Measurements from ENCODE around the gene TUBB3. TPM values are rescaled to one million over a fixed set of nuclear protein-coding genes. Genes with fewer than 3 reads are reported as not detected.
A peak's percentile ranks its signal among the peaks of the same experiment; 100 is the strongest.
"Not testable (repeated sequence)": the region's sequence is repeated elsewhere in the genome, so short reads cannot be mapped to it uniquely, and the experiment has no call there.

TUBB3 gene
- total and polyA plus RNA-seq, 2 of the 4 experiments (the other 2 are of a cell fraction) = 311 to 410 TPM

DNA sequence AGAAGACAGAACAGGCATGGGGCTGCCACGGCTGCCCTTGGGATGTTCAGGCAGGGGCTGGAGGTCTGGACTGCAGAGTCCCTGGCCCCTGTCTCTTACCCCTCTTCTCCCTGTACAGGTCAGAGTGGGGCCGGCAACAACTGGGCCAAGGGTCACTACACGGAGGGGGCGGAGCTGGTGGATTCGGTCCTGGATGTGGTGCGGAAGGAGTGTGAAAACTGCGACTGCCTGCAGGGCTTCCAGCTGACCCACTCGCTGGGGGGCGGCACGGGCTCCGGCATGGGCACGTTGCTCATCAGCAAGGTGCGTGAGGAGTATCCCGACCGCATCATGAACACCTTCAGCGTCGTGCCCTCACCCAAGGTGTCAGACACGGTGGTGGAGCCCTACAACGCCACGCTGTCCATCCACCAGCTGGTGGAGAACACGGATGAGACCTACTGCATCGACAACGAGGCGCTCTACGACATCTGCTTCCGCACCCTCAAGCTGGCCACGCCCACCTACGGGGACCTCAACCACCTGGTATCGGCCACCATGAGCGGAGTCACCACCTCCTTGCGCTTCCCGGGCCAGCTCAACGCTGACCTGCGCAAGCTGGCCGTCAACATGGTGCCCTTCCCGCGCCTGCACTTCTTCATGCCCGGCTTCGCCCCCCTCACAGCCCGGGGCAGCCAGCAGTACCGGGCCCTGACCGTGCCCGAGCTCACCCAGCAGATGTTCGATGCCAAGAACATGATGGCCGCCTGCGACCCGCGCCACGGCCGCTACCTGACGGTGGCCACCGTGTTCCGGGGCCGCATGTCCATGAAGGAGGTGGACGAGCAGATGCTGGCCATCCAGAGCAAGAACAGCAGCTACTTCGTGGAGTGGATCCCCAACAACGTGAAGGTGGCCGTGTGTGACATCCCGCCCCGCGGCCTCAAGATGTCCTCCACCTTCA, 11.7 kb downstream of the TUBB3 start:
- H3K9me3 ChIP-seq (ENCODE audit: control insufficient read depth, insufficient read depth, low read length) = no peaks in the 10 kb centered on the region
- no peak overlapping the region for H3K4me3 ChIP-seq (ENCODE audit: insufficient read depth, low read depth, low read length)
- H3K27ac ChIP-seq (ENCODE audit: insufficient read depth, low read length) = no peak overlapping the region
- no peak overlapping the region for H2AFZ ChIP-seq (replicated peaks; ENCODE audit: low read length, poor library complexity)
- peaks cover 11% of the 10 kb centered on the region; the same call in 1 of the 2 replicates for H3K9me1 ChIP-seq (ENCODE audit: insufficient read depth, low read length)
- no peak overlapping the region for H4K91ac ChIP-seq (ENCODE audit: insufficient read depth, low read depth, low read length)
- in situ Hi-C loops (cut with MboI; ENCODE audit: low sequenced_read_pairs) = no loop called here
- H3K4ac ChIP-seq (ENCODE audit: low read depth, low read length) = no peak overlapping the region
- no peak overlapping the region for H3K9ac ChIP-seq (ENCODE audit: low read depth, low read length)
- no peak overlapping the region for H2BK15ac ChIP-seq (ENCODE audit: low read depth, low read length)
- H3K23ac ChIP-seq (ENCODE audit: low read depth, low read length) = no peak overlapping the region
- H3K18ac ChIP-seq (ENCODE audit: low read depth, low read length) = no peak overlapping the region
- H4K20me1 ChIP-seq (ENCODE audit: insufficient read depth, low read length) = peaks cover 32% of the 10 kb centered on the region
- no peak overlapping the region for H3K14ac ChIP-seq (replicated peaks; ENCODE audit: low read depth, low read length)
- H2BK120ac ChIP-seq (ENCODE audit: low read depth, low read length) = no peak overlapping the region
- intact Hi-C loops (cut with micrococcal nuclease) = no loop called here
- CTCF ChIA-PET = no interaction called here
- H3K79me1 ChIP-seq (ENCODE audit: low read depth in 1 of 2, low read length in 2 of 2) = peaks cover 7 to 24% of the 10 kb centered on the region in 2 experiments; a peak in 2 of 4 replicates
- H2AK5ac ChIP-seq (ENCODE audit: low read depth, low read length) = no peak overlapping the region
- no peak for TF ChIP-seq POLR2A (IDR thresholded peaks at IDR 0.05; ENCODE audit: low read depth, low read length)
- TF ChIP-seq MXI1 (IDR thresholded peaks at IDR 0.05; ENCODE audit: borderline replicate concordance, low read depth, low read length) = no peak
- WGBS, 2 experiments (ENCODE audit: extremely low coverage in 2 of 2, insufficient read length in 1 of 2) = 96% methylated on average over 40 of the region's 61 CpGs; no CpG with 5 or more reads in 1 of the 2 experiments
- H4K8ac ChIP-seq (ENCODE audit: low read depth in 2 of 2, low read length in 2 of 2) = no peak overlapping the region
- H2BK5ac ChIP-seq (ENCODE audit: low read depth, low read length, poor library complexity, severe bottlenecking) = no peak overlapping the region
- TSS peak; percentile 80 for BruUV-seq (replicated peaks)
- H3K36me3 ChIP-seq (ENCODE audit: control insufficient read depth, insufficient read depth, low read length) = peaks cover 59% of the 10 kb centered on the region
- no peaks in the 10 kb centered on the region for H3K4me1 ChIP-seq (ENCODE audit: control insufficient read depth, insufficient read depth, low read length)
- H2AK9ac ChIP-seq (replicated peaks; ENCODE audit: low read depth, low read length, poor library complexity) = no peak overlapping the region
- no peak overlapping the region for H3K56ac ChIP-seq (ENCODE audit: extremely low read depth, insufficient read depth, low read length)
- POLR2A ChIA-PET (ENCODE audit: unreplicated experiment) = no interaction called here
- no peak for DNase-seq
- no peak overlapping the region for H4K5ac ChIP-seq (ENCODE audit: low read depth, low read length)
- H2BK20ac ChIP-seq (ENCODE audit: low read depth, low read length) = no peak overlapping the region
- ATAC-seq (ENCODE audit: low read depth) = no peak
- dilution Hi-C loops (cut with HindIII; ENCODE audit: low sequenced_read_pairs, unreplicated experiment) = no loop called here
- H3K4me2 ChIP-seq (ENCODE audit: low read depth, low read length) = no peak overlapping the region
- no peaks in the 10 kb centered on the region for H3K27me3 ChIP-seq (ENCODE audit: control insufficient read depth, insufficient read depth, low read length)

GRCh38 chr16:89935620-89936019, 12.5 kb downstream of the TUBB3 start:
- H3K4me3 ChIP-seq (ENCODE audit: insufficient read depth, low read depth, low read length); H2BK20ac ChIP-seq (ENCODE audit: low read depth, low read length): not testable (repeated sequence)

More at GRCh38 chr16:89935620-89936019, 12.5 kb downstream of the TUBB3 start:
- intact Hi-C loops (cut with micrococcal nuclease); ATAC-seq (ENCODE audit: low read depth); H2BK5ac ChIP-seq (ENCODE audit: low read depth, low read length, poor library complexity, severe bottlenecking); H3K9me3 ChIP-seq (ENCODE audit: control insufficient read depth, insufficient read depth, low read length); H3K4ac ChIP-seq (ENCODE audit: low read depth, low read length); dilution Hi-C loops (cut with HindIII; ENCODE audit: low sequenced_read_pairs, unreplicated experiment); H4K91ac ChIP-seq (ENCODE audit: insufficient read depth, low read depth, low read length); BruUV-seq (replicated peaks); H3K4me1 ChIP-seq (ENCODE audit: control insufficient read depth, insufficient read depth, low read length); H3K27ac ChIP-seq (ENCODE audit: insufficient read depth, low read length); CTCF ChIA-PET; H3K4me2 ChIP-seq (ENCODE audit: low read depth, low read length); DNase-seq; H3K23ac ChIP-seq (ENCODE audit: low read depth, low read length); H2AK9ac ChIP-seq (replicated peaks; ENCODE audit: low read depth, low read length, poor library complexity); H3K9ac ChIP-seq (ENCODE audit: low read depth, low read length); H2AK5ac ChIP-seq (ENCODE audit: low read depth, low read length); in situ Hi-C loops (cut with MboI; ENCODE audit: low sequenced_read_pairs); H2BK15ac ChIP-seq (ENCODE audit: low read depth, low read length); H3K14ac ChIP-seq (replicated peaks; ENCODE audit: low read depth, low read length); H2BK120ac ChIP-seq (ENCODE audit: low read depth, low read length); POLR2A ChIA-PET (ENCODE audit: unreplicated experiment); H3K56ac ChIP-seq (ENCODE audit: extremely low read depth, insufficient read depth, low read length); H3K27me3 ChIP-seq (ENCODE audit: control insufficient read depth, insufficient read depth, low read length); H3K18ac ChIP-seq (ENCODE audit: low read depth, low read length); H2AFZ ChIP-seq (replicated peaks; ENCODE audit: low read length, poor library complexity); H4K5ac ChIP-seq (ENCODE audit: low read depth, low read length); H4K8ac ChIP-seq (ENCODE audit: low read depth in 2 of 2, low read length in 2 of 2): not testable (repeated sequence)
- peaks cover 11% of the 10 kb centered on the region; the same call in 1 of the 2 replicates for H3K9me1 ChIP-seq (ENCODE audit: insufficient read depth, low read length)
- peaks cover 55% of the 10 kb centered on the region for H3K36me3 ChIP-seq (ENCODE audit: control insufficient read depth, insufficient read depth, low read length)
- peaks cover 7 to 24% of the 10 kb centered on the region in 2 experiments; a peak in 2 of 4 replicates for H3K79me1 ChIP-seq (ENCODE audit: low read depth in 1 of 2, low read length in 2 of 2)
- H4K20me1 ChIP-seq (ENCODE audit: insufficient read depth, low read length) = peaks cover 32% of the 10 kb centered on the region
- 97% methylated on average over 12 of the region's 27 CpGs; no CpG with 5 or more reads in 1 of the 2 experiments for WGBS, 2 experiments (ENCODE audit: extremely low coverage in 2 of 2, insufficient read length in 1 of 2)

Data from IMR-90 (cell line).